ENCODE results near the gene SAMD4B.

DNA sequence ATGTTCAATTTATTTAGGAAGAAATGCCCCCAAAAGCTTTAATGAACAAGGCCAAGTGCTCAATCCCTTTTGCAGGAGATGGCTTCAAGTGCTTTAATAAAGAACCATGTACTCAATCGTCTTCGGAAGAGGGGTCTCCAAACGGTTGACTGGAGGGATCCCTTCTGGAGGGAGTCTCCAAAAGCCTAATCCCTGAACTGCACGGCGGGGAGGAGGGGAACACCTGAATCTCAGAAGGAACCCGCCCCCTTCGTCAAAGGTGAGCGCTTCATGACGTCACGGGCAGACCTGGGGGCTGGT is 48.2 kb downstream of the SAMD4B start:
- TF ChIP-seq PHF8 (conservative IDR thresholded peaks at IDR 0.05; ENCODE audit: low read depth, low read length) (no peak), ZNF274 (IDR thresholded peaks at IDR 0.05; ENCODE audit: borderline replicate concordance, extremely low read depth, low read length) (no peak), SP2 (IDR thresholded peaks at IDR 0.05; ENCODE audit: low read length) (no peak), POLR2A (IDR thresholded peaks at IDR 0.05; ENCODE audit: control extremely low read depth in 1 of 2, low read depth in 2 of 2, low read length in 2 of 2) (no peak), CEBPB (IDR thresholded peaks at IDR 0.05; ENCODE audit: low read depth, low read length) (no peak), BCL11A (IDR thresholded peaks at IDR 0.05; ENCODE audit: low read depth in 2 of 2, low read length in 2 of 2) (no peak), JUN (IDR thresholded peaks at IDR 0.05; ENCODE audit: low read depth, low read length) (no peak), EZH2 (IDR thresholded peaks at IDR 0.05; ENCODE audit: low read depth, low read length, severe bottlenecking) (no peak), HDAC6 (IDR thresholded peaks at IDR 0.05; ENCODE audit: low read depth, low read length) (no peak), SIN3A (conservative IDR thresholded peaks at IDR 0.05 in 1 of 2, IDR thresholded peaks at IDR 0.05 in 1 of 2; ENCODE audit: low read depth in 1 of 2, low read length in 2 of 2) (no peak)
- TF ChIP-seq, protein P1, sequence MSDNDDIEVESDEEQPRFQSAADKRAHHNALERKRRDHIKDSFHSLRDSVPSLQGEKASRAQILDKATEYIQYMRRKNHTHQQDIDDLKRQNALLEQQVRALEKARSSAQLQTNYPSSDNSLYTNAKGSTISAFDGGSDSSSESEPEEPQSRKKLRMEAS (IDR thresholded peaks at IDR 0.05) = no peak
- TF ChIP-seq, protein P2, sequence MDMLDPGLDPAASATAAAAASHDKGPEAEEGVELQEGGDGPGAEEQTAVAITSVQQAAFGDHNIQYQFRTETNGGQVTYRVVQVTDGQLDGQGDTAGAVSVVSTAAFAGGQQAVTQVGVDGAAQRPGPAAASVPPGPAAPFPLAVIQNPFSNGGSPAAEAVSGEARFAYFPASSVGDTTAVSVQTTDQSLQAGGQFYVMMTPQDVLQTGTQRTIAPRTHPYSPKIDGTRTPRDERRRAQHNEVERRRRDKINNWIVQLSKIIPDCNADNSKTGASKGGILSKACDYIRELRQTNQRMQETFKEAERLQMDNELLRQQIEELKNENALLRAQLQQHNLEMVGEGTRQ (IDR thresholded peaks at IDR 0.05; ENCODE audit: low read length) = no peak
- TF ChIP-seq, protein P3, sequence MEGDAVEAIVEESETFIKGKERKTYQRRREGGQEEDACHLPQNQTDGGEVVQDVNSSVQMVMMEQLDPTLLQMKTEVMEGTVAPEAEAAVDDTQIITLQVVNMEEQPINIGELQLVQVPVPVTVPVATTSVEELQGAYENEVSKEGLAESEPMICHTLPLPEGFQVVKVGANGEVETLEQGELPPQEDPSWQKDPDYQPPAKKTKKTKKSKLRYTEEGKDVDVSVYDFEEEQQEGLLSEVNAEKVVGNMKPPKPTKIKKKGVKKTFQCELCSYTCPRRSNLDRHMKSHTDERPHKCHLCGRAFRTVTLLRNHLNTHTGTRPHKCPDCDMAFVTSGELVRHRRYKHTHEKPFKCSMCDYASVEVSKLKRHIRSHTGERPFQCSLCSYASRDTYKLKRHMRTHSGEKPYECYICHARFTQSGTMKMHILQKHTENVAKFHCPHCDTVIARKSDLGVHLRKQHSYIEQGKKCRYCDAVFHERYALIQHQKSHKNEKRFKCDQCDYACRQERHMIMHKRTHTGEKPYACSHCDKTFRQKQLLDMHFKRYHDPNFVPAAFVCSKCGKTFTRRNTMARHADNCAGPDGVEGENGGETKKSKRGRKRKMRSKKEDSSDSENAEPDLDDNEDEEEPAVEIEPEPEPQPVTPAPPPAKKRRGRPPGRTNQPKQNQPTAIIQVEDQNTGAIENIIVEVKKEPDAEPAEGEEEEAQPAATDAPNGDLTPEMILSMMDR (IDR thresholded peaks at IDR 0.05; ENCODE audit: control extremely low read depth in 1 of 3, insufficient read depth in 1 of 3, low read depth in 1 of 3, low read length in 3 of 3) = no peak
- TF ChIP-seq, protein P4, sequence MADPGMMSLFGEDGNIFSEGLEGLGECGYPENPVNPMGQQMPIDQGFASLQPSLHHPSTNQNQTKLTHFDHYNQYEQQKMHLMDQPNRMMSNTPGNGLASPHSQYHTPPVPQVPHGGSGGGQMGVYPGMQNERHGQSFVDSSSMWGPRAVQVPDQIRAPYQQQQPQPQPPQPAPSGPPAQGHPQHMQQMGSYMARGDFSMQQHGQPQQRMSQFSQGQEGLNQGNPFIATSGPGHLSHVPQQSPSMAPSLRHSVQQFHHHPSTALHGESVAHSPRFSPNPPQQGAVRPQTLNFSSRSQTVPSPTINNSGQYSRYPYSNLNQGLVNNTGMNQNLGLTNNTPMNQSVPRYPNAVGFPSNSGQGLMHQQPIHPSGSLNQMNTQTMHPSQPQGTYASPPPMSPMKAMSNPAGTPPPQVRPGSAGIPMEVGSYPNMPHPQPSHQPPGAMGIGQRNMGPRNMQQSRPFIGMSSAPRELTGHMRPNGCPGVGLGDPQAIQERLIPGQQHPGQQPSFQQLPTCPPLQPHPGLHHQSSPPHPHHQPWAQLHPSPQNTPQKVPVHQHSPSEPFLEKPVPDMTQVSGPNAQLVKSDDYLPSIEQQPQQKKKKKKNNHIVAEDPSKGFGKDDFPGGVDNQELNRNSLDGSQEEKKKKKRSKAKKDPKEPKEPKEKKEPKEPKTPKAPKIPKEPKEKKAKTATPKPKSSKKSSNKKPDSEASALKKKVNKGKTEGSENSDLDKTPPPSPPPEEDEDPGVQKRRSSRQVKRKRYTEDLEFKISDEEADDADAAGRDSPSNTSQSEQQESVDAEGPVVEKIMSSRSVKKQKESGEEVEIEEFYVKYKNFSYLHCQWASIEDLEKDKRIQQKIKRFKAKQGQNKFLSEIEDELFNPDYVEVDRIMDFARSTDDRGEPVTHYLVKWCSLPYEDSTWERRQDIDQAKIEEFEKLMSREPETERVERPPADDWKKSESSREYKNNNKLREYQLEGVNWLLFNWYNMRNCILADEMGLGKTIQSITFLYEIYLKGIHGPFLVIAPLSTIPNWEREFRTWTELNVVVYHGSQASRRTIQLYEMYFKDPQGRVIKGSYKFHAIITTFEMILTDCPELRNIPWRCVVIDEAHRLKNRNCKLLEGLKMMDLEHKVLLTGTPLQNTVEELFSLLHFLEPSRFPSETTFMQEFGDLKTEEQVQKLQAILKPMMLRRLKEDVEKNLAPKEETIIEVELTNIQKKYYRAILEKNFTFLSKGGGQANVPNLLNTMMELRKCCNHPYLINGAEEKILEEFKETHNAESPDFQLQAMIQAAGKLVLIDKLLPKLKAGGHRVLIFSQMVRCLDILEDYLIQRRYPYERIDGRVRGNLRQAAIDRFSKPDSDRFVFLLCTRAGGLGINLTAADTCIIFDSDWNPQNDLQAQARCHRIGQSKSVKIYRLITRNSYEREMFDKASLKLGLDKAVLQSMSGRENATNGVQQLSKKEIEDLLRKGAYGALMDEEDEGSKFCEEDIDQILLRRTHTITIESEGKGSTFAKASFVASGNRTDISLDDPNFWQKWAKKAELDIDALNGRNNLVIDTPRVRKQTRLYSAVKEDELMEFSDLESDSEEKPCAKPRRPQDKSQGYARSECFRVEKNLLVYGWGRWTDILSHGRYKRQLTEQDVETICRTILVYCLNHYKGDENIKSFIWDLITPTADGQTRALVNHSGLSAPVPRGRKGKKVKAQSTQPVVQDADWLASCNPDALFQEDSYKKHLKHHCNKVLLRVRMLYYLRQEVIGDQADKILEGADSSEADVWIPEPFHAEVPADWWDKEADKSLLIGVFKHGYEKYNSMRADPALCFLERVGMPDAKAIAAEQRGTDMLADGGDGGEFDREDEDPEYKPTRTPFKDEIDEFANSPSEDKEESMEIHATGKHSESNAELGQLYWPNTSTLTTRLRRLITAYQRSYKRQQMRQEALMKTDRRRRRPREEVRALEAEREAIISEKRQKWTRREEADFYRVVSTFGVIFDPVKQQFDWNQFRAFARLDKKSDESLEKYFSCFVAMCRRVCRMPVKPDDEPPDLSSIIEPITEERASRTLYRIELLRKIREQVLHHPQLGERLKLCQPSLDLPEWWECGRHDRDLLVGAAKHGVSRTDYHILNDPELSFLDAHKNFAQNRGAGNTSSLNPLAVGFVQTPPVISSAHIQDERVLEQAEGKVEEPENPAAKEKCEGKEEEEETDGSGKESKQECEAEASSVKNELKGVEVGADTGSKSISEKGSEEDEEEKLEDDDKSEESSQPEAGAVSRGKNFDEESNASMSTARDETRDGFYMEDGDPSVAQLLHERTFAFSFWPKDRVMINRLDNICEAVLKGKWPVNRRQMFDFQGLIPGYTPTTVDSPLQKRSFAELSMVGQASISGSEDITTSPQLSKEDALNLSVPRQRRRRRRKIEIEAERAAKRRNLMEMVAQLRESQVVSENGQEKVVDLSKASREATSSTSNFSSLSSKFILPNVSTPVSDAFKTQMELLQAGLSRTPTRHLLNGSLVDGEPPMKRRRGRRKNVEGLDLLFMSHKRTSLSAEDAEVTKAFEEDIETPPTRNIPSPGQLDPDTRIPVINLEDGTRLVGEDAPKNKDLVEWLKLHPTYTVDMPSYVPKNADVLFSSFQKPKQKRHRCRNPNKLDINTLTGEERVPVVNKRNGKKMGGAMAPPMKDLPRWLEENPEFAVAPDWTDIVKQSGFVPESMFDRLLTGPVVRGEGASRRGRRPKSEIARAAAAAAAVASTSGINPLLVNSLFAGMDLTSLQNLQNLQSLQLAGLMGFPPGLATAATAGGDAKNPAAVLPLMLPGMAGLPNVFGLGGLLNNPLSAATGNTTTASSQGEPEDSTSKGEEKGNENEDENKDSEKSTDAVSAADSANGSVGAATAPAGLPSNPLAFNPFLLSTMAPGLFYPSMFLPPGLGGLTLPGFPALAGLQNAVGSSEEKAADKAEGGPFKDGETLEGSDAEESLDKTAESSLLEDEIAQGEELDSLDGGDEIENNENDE (IDR thresholded peaks at IDR 0.05; ENCODE audit: insufficient replicate concordance, low read length) = no peak

All from H1 (cell line).